Heart left ventricle (tissue), 13 donors: ENCODE data around the gene PCDHB13.

Source experiments
- POLR2A ChIP-seq, 2 donors: fragments of 450-650 bp; IDR thresholded peaks; one replicate each; pipeline ENCODE4 v1.6.1; 2017; ENCODE audit warnings: antibody characterized with exemption in 2 of 2, mild to moderate bottlenecking in 2 of 2, moderate library complexity in 2 of 2
- TF ChIP-seq, protein P1 (sequence below), 12 donors: fragments of 200-600 bp; sonication (generic) in 4 of 12; IDR thresholded peaks; one replicate each; pipeline versions ENCODE4 v1.5.0 to v1.8.0; 2018 to 2022; ENCODE audit warnings: antibody characterized with exemption in 12 of 12, mild to moderate bottlenecking in 5 of 12
- donor health status: ischemic (EF 13 %, LVEDD 7.1; RV severe dilation, severe dysfunction).
- donor health status: DM: no; HTN: yes; CAD: no.
- donor health status: DM: no; HTN: no; CAD: no.
- donor health status: ischemic (EF 25% LVEDD 6.9; RV normal size, moderate dysfunction).
- donor health status: ischemic (EF 25% LVEDD 5.7; RV mildly dilated, moderate dysfunction).
- donor health status: ischemic (EF 35%, LVEDD 5.7; RV mildly dilated, moderate dysfunction).
- donor health status: nonischemic (EF 11% LVEDD 7.7; RV severe dilation, severe dysfunction).
- donor health status: DM: yes; HTN: yes; CAD: no.
- donor health status: PGD.
- donor health status: ischemic (EF 29% LVEDD 5.4; RV normal size, mild dysfunction).
- donor health status: nonischemic (EF 23%, LVEDD 6.1; RV moderate dilation, normal function).

DNA sequence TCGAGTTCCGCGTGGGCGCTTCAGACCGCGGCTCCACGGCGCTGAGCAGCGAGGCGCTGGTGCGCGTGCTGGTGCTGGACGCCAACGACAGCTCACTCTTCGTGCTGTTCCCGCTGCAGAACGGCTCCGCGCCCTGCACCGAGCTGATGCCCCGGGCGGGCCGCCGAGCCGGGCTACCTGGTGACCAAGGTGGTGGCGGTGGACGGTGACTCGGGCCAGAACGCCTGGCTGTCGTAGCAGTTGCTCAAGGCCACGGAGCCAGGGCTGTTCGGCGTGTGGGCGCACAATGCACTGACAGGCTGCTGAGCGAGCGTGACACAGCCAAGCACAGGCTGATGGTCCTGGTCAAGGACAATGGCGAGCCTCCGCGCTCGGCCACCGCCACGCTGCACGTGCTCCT, 27.8 kb downstream of the PCDHB13 start:
- TF ChIP-seq, protein P1, sequence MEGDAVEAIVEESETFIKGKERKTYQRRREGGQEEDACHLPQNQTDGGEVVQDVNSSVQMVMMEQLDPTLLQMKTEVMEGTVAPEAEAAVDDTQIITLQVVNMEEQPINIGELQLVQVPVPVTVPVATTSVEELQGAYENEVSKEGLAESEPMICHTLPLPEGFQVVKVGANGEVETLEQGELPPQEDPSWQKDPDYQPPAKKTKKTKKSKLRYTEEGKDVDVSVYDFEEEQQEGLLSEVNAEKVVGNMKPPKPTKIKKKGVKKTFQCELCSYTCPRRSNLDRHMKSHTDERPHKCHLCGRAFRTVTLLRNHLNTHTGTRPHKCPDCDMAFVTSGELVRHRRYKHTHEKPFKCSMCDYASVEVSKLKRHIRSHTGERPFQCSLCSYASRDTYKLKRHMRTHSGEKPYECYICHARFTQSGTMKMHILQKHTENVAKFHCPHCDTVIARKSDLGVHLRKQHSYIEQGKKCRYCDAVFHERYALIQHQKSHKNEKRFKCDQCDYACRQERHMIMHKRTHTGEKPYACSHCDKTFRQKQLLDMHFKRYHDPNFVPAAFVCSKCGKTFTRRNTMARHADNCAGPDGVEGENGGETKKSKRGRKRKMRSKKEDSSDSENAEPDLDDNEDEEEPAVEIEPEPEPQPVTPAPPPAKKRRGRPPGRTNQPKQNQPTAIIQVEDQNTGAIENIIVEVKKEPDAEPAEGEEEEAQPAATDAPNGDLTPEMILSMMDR (IDR thresholded peaks at IDR 0.05), result no peak
- TF ChIP-seq POLR2A (IDR thresholded peaks at IDR 0.05), result no peak
